ENCODE results near the gene ANK2. TPM values are rescaled to one million over a fixed set of nuclear protein-coding genes. Genes with fewer than 3 reads are reported as not detected.

The ANK2 gene
- total and polyA plus RNA-seq, 2 experiments from 2014 or later = 49.4 to 190 TPM

GRCh38 chr4:113406723-113407016 lies 357.2 kb downstream of the ANK2 start:
- no peak for TF ChIP-seq CTCF (IDR thresholded peaks at IDR 0.05; ENCODE audit: low read depth, low read length)
- Histone ChIP-seq H3K4me3 (no peak overlapping the region), H3K27ac (no peak overlapping the region), H3K4me1 (ENCODE audit: low read depth) (no peaks in the 10 kb centered on the region), H3K36me3 (no peaks in the 10 kb centered on the region), H3K9me3 (ENCODE audit: low read depth) (no peaks in the 10 kb centered on the region), H3K27me3 (no peaks in the 10 kb centered on the region)
- DNase-seq (ENCODE audit: low read depth in 1 of 2, low spot score in 1 of 2) = no peak

GRCh38 chr4:113407409-113407808 lies 358.0 kb downstream of the ANK2 start:
- no peak for TF ChIP-seq CTCF (IDR thresholded peaks at IDR 0.05; ENCODE audit: low read depth, low read length)
- DNase-seq (ENCODE audit: low read depth in 1 of 2, low spot score in 1 of 2) = no peak
- H3K36me3 ChIP-seq = no peaks in the 10 kb centered on the region

GRCh38 chr4:113409181-113409580 lies 359.7 kb downstream of the ANK2 start:
- no peaks in the 10 kb centered on the region for H3K36me3 ChIP-seq
- no peak overlapping the region for H3K27ac ChIP-seq
- no peaks in the 10 kb centered on the region for H3K27me3 ChIP-seq
- H3K4me3 ChIP-seq = no peak overlapping the region
- no peak for DNase-seq (ENCODE audit: low read depth in 1 of 2, low spot score in 1 of 2)
- TF ChIP-seq CTCF (IDR thresholded peaks at IDR 0.05; ENCODE audit: low read depth, low read length) = no peak
- H3K9me3 ChIP-seq (ENCODE audit: low read depth) = no peaks in the 10 kb centered on the region
- H3K4me1 ChIP-seq (ENCODE audit: low read depth) = no peaks in the 10 kb centered on the region

More at GRCh38 chr4:113407409-113407808, 358.0 kb downstream of the ANK2 start:
- Histone ChIP-seq H3K9me3 (ENCODE audit: low read depth) (no peaks in the 10 kb centered on the region), H3K27me3 (no peaks in the 10 kb centered on the region), H3K27ac (no peak overlapping the region), H3K4me1 (ENCODE audit: low read depth) (no peaks in the 10 kb centered on the region), H3K4me3 (no peak overlapping the region)

- no peaks in the 10 kb centered on the region for H3K9me3 ChIP-seq (ENCODE audit: low read depth)
- H3K4me1 ChIP-seq (ENCODE audit: low read depth) = no peaks in the 10 kb centered on the region
- DNase-seq (ENCODE audit: low read depth in 1 of 2, low spot score in 1 of 2) = no peak
- TF ChIP-seq CTCF (IDR thresholded peaks at IDR 0.05; ENCODE audit: low read depth, low read length) = no peak
- no peak overlapping the region for H3K4me3 ChIP-seq
- H3K27ac ChIP-seq = no peak overlapping the region
- H3K27me3 ChIP-seq = no peaks in the 10 kb centered on the region
- no peaks in the 10 kb centered on the region for H3K36me3 ChIP-seq
These were observed 361.2 kb downstream of the ANK2 start for GRCh38 chr4:113410686-113411085.

GRCh38 chr4:113411496-113411938 lies 362.1 kb downstream of the ANK2 start:
- H3K27me3 ChIP-seq = no peaks in the 10 kb centered on the region
- no peaks in the 10 kb centered on the region for H3K9me3 ChIP-seq (ENCODE audit: low read depth)
- peak; percentile 27 for TF ChIP-seq CTCF (IDR thresholded peaks at IDR 0.05; ENCODE audit: low read depth, low read length)
- no peak overlapping the region for H3K4me3 ChIP-seq
- DNase-seq (ENCODE audit: low read depth in 1 of 2, low spot score in 1 of 2) = peak in 1 of 2 donors; percentile 90
- H3K4me1 ChIP-seq (ENCODE audit: low read depth) = no peaks in the 10 kb centered on the region
- H3K27ac ChIP-seq = no peak overlapping the region
- H3K36me3 ChIP-seq = no peaks in the 10 kb centered on the region

GRCh38 chr4:113419631-113420030 lies 370.2 kb downstream of the ANK2 start:
- Histone ChIP-seq H3K4me1 (ENCODE audit: low read depth) (no peaks in the 10 kb centered on the region), H3K27me3 (no peaks in the 10 kb centered on the region), H3K9me3 (ENCODE audit: low read depth) (no peaks in the 10 kb centered on the region), H3K36me3 (no peaks in the 10 kb centered on the region), H3K4me3 (no peak overlapping the region), H3K27ac (no peak overlapping the region)
- DNase-seq (ENCODE audit: low read depth in 1 of 2, low spot score in 1 of 2) = no peak
- no peak for TF ChIP-seq CTCF (IDR thresholded peaks at IDR 0.05; ENCODE audit: low read depth, low read length)
